ENCODE measurements around the gene CCNA2. TPM values are rescaled to one million over a fixed set of nuclear protein-coding genes. Genes with fewer than 3 reads are reported as not detected.

The CCNA2 gene
- total RNA-seq = 34.3 TPM
- polyA plus RNA-seq = 0.94 TPM

DNA sequence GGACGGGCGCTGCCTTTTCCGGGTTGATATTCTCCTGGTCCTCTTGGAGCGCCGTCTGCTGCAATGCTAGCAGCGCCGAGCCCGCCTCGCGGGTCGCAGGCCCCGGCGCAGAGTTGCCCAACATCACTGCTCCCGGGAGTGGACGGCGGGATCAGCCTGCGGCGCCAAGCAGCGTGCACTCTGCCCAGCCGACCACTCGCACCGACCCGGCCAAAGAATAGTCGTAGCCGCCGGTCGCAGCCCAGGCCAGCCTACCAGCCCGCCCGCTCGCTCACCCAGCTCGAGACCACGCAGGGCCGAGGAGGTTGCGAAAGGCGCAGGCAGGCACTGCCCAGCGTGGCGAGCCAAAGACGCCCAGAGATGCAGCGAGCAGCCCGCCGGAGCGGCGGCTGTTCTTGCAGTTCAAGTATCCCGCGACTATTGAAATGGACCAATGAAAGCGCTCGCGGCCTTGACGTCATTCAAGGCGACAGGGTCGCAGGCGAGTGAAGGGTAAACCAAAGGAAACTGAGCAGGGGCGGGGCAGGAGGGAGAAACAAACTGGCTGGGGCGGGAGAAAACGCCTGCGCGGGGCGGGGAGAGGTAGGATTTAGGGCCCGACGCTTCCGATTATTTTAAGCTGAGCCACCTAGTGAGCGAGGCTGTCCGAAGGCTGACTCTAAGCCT lies at the start of gene CCNA2:
Gene CCNA2 (minus strand): TSS at position 379 of the 666 bp plus-strand sequence. CDS start 255 bp downstream, at position 124.
- under 1% methylated on average over 63 of the region's 63 CpGs for WGBS
- no peaks in the 10 kb centered on the region for H3K36me3 ChIP-seq (ENCODE audit: insufficient read depth)
- peak within 1 kb of the TSS; percentile 58 for H3K4me3 ChIP-seq (ENCODE audit: low read depth, low read length)
- DNase-seq (ENCODE audit: extremely low spot score) = peak; percentile 91
- peak within 1 kb of the TSS; percentile 56 for H3K27ac ChIP-seq (ENCODE audit: low read depth)
- H3K4me1 ChIP-seq (ENCODE audit: insufficient read depth) = no peaks in the 10 kb centered on the region

DNA sequence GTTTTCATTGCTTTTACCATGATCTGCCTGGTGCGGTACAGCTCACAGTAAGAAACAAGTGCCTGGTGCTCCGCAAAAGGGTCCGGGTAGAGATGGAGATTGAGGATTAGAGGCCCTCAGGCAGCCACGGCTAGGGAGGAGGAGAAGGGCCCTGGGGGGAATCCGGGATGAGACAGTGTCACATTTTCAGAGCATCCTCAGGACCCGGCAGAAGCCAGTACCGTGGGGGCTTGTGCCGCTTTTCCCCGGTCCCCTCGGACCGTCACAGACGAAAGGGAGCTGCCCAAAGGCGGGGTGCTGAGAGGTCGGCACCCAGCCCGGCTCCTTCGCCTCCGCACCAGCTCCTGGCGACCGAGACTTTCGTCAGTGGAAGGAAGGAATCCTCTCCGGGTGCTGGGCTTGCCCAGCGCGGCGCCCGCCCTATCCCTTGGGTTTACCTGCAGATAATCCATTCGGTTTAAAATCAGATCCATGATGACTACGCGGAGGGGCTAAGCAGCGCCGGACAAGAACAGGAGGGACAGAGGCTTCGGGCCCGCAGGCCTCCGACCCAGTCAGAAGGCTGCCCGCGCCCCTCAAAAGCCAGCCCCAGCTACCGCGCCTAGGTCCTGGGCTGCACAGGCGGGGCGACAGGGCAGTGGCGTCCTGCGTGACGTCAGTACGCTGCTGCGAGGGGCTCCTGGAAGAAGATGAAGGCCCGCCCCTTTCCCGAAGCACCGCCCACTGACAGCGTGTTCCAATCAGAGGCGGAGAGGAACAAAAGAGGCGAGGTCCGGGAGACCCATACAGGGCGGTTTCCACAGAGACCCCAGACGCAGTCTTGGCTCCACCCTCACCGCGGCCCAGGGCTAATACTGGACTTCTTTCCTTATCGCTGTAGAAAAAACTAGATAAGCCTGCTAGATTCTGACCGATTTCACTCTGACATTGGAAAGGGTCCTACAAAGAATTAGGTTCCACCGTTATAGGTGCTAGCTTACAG lies 46.4 kb upstream of the CCNA2 start, which contains the start of gene BBS7:
Gene BBS7 (minus strand): TSS at position 634 of the 982 bp plus-strand sequence. CDS start 161 bp downstream, at position 473.
- peak; percentile 97 for DNase-seq (ENCODE audit: extremely low spot score)
- Histone ChIP-seq H3K4me3 (ENCODE audit: low read depth, low read length) (peak within 1 kb of the TSS; percentile 78), H3K27ac (ENCODE audit: low read depth) (peak within 1 kb of the TSS; percentile 82), H3K4me1 (ENCODE audit: insufficient read depth) (no peaks in the 10 kb centered on the region), H3K36me3 (ENCODE audit: insufficient read depth) (peaks cover 2% of the 10 kb centered on the region)
- WGBS = under 1% methylated on average over 58 of the region's 58 CpGs

DNA sequence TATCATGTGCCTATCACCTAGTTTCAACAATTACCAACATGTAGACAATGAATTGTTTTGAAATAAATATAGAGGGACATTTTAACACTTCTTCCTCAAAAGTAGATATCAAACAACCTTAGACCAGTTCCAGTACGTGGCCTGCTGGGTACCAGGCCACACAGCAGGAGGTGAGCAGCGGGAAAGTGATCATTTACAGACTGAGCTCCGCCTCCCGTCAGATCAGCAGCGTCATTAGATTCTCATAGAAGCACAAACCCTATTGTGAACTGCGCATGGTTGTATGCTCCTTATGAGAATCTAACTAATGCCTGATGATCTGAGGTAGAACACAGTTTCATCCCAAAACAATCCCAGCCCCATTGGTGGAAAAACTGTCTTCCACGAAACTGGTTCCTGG lies 40.1 kb upstream of the CCNA2 start:
- 87% methylated on average over 7 of the region's 7 CpGs for WGBS
- Histone ChIP-seq H3K36me3 (ENCODE audit: insufficient read depth) (peaks cover 6% of the 10 kb centered on the region), H3K4me3 (ENCODE audit: low read depth, low read length) (no peak overlapping the region), H3K4me1 (ENCODE audit: insufficient read depth) (no peaks in the 10 kb centered on the region), H3K27ac (ENCODE audit: low read depth) (no peak overlapping the region)
- DNase-seq (ENCODE audit: extremely low spot score) = no peak

DNA sequence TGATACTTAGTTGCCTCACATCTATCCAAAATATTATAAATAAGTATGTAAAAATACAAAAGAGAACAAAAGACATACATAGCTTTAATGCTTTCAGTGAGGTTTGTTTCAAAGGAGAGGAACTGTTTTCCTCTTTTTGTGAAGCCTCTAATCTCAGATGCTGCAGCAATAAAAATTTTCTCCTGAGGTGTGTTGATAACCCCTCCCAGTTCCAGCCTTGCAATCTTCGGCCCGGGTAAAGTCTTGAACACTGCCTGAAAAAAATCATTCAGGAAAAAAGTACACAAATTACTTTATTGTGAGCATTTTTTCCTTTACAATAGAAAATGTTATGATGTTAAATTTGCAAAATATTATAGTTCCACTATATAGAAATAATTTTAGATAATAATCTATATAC lies 37.7 kb upstream of the CCNA2 start:
- Histone ChIP-seq H3K27ac (ENCODE audit: low read depth) (no peak overlapping the region), H3K36me3 (ENCODE audit: insufficient read depth) (peaks cover 4% of the 10 kb centered on the region), H3K4me1 (ENCODE audit: insufficient read depth) (no peaks in the 10 kb centered on the region), H3K4me3 (ENCODE audit: low read depth, low read length) (no peak overlapping the region)
- WGBS = 93% methylated on average over 2 of the region's 2 CpGs
- DNase-seq (ENCODE audit: extremely low spot score) = no peak

DNA sequence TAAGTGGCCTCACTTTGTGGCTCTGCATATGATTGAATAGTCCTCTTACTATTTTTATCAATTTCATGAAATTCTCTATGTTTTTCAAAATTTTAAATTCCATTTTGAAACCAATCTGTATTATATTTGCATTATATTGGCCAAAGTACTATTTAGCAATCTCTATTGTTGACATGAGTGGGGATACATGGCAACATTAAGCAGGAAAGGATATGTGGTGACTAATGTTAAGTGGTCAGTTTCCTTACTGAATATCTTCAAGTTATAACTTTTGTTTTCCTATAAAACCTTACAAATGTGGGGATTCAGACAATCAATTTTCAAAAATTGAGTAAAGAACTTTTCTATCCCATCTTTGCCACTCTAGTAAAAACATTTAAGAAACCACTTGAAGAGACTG lies 36.4 kb upstream of the CCNA2 start:
- Histone ChIP-seq H3K4me3 (ENCODE audit: low read depth, low read length) (no peak overlapping the region), H3K27ac (ENCODE audit: low read depth) (no peak overlapping the region), H3K36me3 (ENCODE audit: insufficient read depth) (peaks cover 4% of the 10 kb centered on the region), H3K4me1 (ENCODE audit: insufficient read depth) (no peaks in the 10 kb centered on the region)
- DNase-seq (ENCODE audit: extremely low spot score) = no peak

DNA sequence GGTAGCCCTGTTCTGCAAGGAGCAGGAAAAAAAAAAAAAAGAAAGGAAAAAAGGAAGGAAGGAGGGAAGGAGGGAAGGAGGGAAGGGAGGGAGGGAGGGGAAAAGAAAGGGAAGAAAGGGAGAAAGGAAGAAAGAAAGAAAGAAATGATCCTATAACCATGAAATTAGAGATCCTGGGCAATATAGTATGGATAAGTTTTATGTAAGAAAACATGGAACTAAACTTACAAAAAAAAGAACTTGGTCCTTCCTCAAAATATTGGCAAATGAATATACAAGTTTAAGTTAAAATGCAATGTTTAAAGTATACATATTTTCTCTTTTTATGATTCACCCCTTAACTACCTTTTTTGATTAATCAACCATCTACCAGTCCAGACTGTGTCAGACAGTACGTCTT lies 27.7 kb upstream of the CCNA2 start:
- DNase-seq (ENCODE audit: extremely low spot score) = no peak
- Histone ChIP-seq H3K36me3 (ENCODE audit: insufficient read depth) (peaks cover 1% of the 10 kb centered on the region), H3K4me3 (ENCODE audit: low read depth, low read length) (no peak overlapping the region), H3K4me1 (ENCODE audit: insufficient read depth) (no peaks in the 10 kb centered on the region), H3K27ac (ENCODE audit: low read depth) (no peak overlapping the region)
- WGBS = 95% methylated on average over 1 of the region's 1 CpG

DNA sequence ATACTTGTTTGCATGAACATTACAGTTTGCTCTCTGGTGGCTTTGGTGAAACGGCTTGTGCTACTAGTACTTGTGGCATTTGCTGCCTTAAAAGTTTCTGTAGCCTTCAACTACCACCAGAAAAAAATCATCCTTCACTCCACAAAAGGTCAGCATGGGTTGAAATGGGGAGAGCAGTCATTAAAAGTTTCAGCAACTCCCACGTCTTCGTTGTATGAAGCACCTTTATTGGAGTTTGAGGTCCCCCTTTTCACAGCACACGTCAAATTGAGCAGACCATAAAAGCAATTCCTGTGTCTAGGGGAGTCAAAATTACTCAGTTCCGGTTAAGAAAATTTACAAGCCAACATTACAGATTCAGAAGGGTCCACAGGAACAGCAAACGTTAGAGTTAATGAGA lies 23.0 kb upstream of the CCNA2 start:
- H3K36me3 ChIP-seq (ENCODE audit: insufficient read depth) = peaks cover 4% of the 10 kb centered on the region
- H3K4me1 ChIP-seq (ENCODE audit: insufficient read depth) = no peaks in the 10 kb centered on the region
- no peak for DNase-seq (ENCODE audit: extremely low spot score)
- H3K4me3 ChIP-seq (ENCODE audit: low read depth, low read length) = no peak overlapping the region
- no peak overlapping the region for H3K27ac ChIP-seq (ENCODE audit: low read depth)
- 75% methylated on average over 6 of the region's 6 CpGs for WGBS

DNA sequence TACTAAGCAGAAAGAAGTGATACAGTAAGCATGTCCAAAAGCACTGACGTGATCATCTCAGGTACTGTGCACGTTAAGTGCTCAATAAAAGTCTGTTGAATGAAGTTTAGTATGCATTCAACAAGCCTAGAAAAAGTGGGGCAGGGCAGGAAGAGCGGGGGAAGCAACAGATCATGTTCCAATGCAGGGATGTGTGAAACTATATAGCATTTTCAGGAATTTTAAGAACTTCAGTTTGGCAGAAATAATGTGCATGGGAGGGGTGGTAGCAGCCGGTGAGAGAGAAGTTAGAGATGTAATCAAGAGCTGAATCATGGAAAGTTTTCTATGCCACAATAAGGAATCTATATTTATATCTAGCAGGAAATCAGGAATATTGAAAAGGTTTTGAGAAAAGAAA lies 19.2 kb upstream of the CCNA2 start:
- 90% methylated on average over 4 of the region's 4 CpGs for WGBS
- Histone ChIP-seq H3K4me3 (ENCODE audit: low read depth, low read length) (no peak overlapping the region), H3K36me3 (ENCODE audit: insufficient read depth) (peaks cover 3% of the 10 kb centered on the region), H3K4me1 (ENCODE audit: insufficient read depth) (no peaks in the 10 kb centered on the region), H3K27ac (ENCODE audit: low read depth) (no peak overlapping the region)
- DNase-seq (ENCODE audit: extremely low spot score) = no peak

DNA sequence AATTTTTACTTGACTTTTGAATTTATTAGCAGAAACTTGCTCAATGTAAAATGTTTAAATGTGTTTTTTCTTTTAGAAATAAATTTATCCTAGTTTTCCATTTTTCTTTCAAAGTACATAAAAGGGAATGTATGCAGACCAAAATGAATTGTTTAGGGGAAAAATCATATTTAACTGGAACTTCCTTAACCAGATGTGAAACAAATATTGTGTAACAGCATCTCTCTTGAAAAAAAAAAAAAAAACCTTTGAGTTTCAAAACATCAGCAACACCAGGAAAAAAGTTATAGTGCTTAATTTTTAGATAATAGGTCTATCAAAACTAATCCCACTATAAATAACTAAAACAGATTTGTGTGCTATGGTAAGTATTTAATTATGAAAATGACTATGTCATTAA lies 14.5 kb upstream of the CCNA2 start:
- no peaks in the 10 kb centered on the region for H3K4me1 ChIP-seq (ENCODE audit: insufficient read depth)
- peaks cover 1% of the 10 kb centered on the region for H3K36me3 ChIP-seq (ENCODE audit: insufficient read depth)
- H3K4me3 ChIP-seq (ENCODE audit: low read depth, low read length) = no peak overlapping the region
- no peak overlapping the region for H3K27ac ChIP-seq (ENCODE audit: low read depth)
- no peak for DNase-seq (ENCODE audit: extremely low spot score)

DNA sequence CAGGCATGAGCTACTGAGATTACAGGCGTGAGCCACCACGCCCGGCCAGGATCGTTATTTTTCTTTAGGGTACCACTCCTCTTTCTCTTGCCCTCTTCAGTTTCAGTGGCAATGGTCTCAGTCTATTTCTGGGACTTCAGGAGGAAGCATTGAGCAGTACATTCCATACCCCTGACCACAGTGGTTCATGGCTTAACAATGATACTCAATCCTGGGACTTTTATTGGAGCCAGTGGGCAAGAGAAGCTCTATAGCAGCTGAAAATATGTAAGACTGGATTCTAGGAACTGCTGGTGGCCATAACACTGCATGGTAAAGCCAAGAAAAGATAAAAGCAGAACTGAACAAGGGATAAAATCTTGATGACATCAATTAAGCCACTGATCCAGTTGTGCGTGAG lies 5.8 kb upstream of the CCNA2 start:
- WGBS = 95% methylated on average over 5 of the region's 5 CpGs
- no peak for DNase-seq (ENCODE audit: extremely low spot score)
- no peak overlapping the region for H3K4me3 ChIP-seq (ENCODE audit: low read depth, low read length)
- peaks cover 2% of the 10 kb centered on the region for H3K36me3 ChIP-seq (ENCODE audit: insufficient read depth)
- H3K4me1 ChIP-seq (ENCODE audit: insufficient read depth) = no peaks in the 10 kb centered on the region
- H3K27ac ChIP-seq (ENCODE audit: low read depth) = no peak overlapping the region

DNA sequence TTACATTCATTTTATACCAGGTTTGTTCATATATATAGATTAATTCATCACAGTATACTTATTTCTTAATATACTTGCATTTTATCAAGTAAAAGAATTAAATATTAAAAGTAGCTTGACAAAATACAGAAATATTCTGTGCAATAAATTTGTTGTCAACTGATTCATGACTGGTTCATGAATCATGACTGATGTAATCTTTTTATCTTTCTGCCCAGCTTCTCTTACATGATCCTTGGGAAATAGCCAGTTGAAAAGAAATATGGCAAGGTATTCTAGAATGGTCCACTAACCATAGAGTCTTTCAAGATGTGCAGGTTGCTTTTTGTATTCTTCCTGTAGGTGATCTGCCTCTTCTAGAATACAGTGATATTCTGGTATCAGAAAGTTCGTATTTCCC lies 4.2 kb upstream of the CCNA2 start:
- no peak for DNase-seq (ENCODE audit: extremely low spot score)
- Histone ChIP-seq H3K4me3 (ENCODE audit: low read depth, low read length) (no peak overlapping the region), H3K4me1 (ENCODE audit: insufficient read depth) (no peaks in the 10 kb centered on the region), H3K36me3 (ENCODE audit: insufficient read depth) (no peaks in the 10 kb centered on the region), H3K27ac (ENCODE audit: low read depth) (no peak overlapping the region)
- 93% methylated on average over 1 of the region's 1 CpG for WGBS

DNA sequence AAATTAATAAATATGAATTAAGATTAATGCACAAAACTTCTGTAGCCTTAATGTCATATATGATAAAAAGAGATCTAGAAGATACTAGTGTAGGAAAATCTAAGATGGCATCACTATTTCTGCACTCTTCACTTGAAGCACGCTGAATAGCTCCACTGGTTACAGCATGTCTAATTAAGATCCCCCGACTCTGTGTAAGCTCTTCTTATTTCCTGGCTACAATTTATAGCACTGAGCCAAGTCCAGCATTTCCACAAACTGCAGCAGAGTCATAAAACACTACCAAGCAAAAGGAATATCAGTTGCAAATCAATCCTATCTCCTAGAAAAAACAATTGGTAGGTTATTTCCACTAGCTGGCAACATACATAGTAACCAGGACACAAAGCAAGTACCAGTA lies 1.3 kb upstream of the CCNA2 start:
- H3K4me1 ChIP-seq (ENCODE audit: insufficient read depth) = no peaks in the 10 kb centered on the region
- H3K36me3 ChIP-seq (ENCODE audit: insufficient read depth) = no peaks in the 10 kb centered on the region
- no peak overlapping the region for H3K27ac ChIP-seq (ENCODE audit: low read depth)
- DNase-seq (ENCODE audit: extremely low spot score) = no peak
- WGBS = 20% methylated on average over 2 of the region's 2 CpGs
- H3K4me3 ChIP-seq (ENCODE audit: low read depth, low read length) = no peak overlapping the region

DNA sequence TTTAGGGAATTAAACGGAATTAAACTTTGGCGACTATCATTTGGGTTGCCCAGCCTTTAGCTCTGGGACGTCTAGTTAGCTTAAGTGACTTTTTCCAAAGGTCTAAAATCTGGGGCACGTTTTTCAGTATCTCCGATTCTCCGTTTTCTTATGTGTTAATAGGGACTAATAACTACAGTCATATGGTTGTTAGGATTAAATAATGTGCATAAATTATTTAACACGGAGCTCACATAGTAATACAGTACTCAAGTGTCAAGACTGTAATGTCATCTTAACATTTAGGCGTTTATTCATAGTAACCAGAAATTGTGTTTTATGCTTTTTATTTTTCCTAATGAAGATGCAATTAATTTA lies 466 bp upstream of the CCNA2 start:
- Histone ChIP-seq H3K27ac (ENCODE audit: low read depth) (peak overlapping the region; percentile 56), H3K4me3 (ENCODE audit: low read depth, low read length) (peak overlapping the region; percentile 43), H3K36me3 (ENCODE audit: insufficient read depth) (no peaks in the 10 kb centered on the region), H3K4me1 (ENCODE audit: insufficient read depth) (no peaks in the 10 kb centered on the region)
- 4% methylated on average over 8 of the region's 8 CpGs for WGBS
- no peak for DNase-seq (ENCODE audit: extremely low spot score)
